ENCODE measurements around the gene KREMEN1. TPM values are rescaled to one million over a fixed set of nuclear protein-coding genes. Genes with fewer than 3 reads are reported as not detected.

The KREMEN1 gene
- total RNA-seq, 6 donors from 2014 or later, result 8.4 to 24.3 (median 15.9) TPM

GRCh38 chr22:29212743-29213142, 139.9 kb downstream of the KREMEN1 start:
- no peaks in the 10 kb centered on the region for H3K36me3 ChIP-seq
- WGBS, 2 donors, result 75 to 79% methylated on average over 11 of the region's 11 CpGs
- peaks cover 6 to 16% (median 11%) of the 10 kb centered on the region in 4 donors for H3K4me1 ChIP-seq
- H3K27me3 ChIP-seq, result no peaks in the 10 kb centered on the region
- H3K9me3 ChIP-seq, result no peaks in the 10 kb centered on the region
- no peak overlapping the region for H3K27ac ChIP-seq
- DNase-seq (no peak), ATAC-seq (ENCODE audit: low FRiP score in 2 of 2) (no peak)
- H3K4me3 ChIP-seq, result no peak overlapping the region
- TF ChIP-seq POLR2A (IDR thresholded peaks at IDR 0.05) (no peak), POLR2AphosphoS5 (IDR thresholded peaks at IDR 0.05) (no peak), CTCF (IDR thresholded peaks at IDR 0.05) (no peak), EP300 (IDR thresholded peaks at IDR 0.05) (no peak)

GRCh38 chr22:29213493-29213892, 140.7 kb downstream of the KREMEN1 start:
- Histone ChIP-seq H3K4me3 (no peak overlapping the region), H3K36me3 (no peaks in the 10 kb centered on the region), H3K4me1 (peaks cover 6 to 16% (median 9%) of the 10 kb centered on the region in 4 donors), H3K9me3 (no peaks in the 10 kb centered on the region), H3K27ac (no peak overlapping the region), H3K27me3 (no peaks in the 10 kb centered on the region)
- WGBS, 2 donors, result 91 to 92% methylated on average over 2 to 9 of the region's 9 CpGs
- DNase-seq (peak in 1 of 2 donors; percentile 31), ATAC-seq (ENCODE audit: low FRiP score in 2 of 2) (no peak)
- no peak for TF ChIP-seq POLR2A (IDR thresholded peaks at IDR 0.05)
- TF ChIP-seq POLR2AphosphoS5 (IDR thresholded peaks at IDR 0.05), result no peak
- no peak for TF ChIP-seq CTCF (IDR thresholded peaks at IDR 0.05)
- TF ChIP-seq EP300 (IDR thresholded peaks at IDR 0.05), result no peak

GRCh38 chr22:29214232-29214631, 141.4 kb downstream of the KREMEN1 start:
- no peak for TF ChIP-seq CTCF (IDR thresholded peaks at IDR 0.05)
- TF ChIP-seq POLR2A (IDR thresholded peaks at IDR 0.05), result no peak
- no peak for TF ChIP-seq POLR2AphosphoS5 (IDR thresholded peaks at IDR 0.05)
- TF ChIP-seq EP300 (IDR thresholded peaks at IDR 0.05), result no peak
- Histone ChIP-seq H3K27ac (no peak overlapping the region), H3K36me3 (no peaks in the 10 kb centered on the region), H3K4me3 (no peak overlapping the region), H3K9me3 (no peaks in the 10 kb centered on the region), H3K27me3 (no peaks in the 10 kb centered on the region), H3K4me1 (peaks cover 3 to 16% (median 7%) of the 10 kb centered on the region in 4 donors)
- ATAC-seq (ENCODE audit: low FRiP score in 2 of 2), result no peak
- 89 to 98% methylated on average over 6 of the region's 6 CpGs for WGBS, 2 donors
- peak in 1 of 2 donors; percentile 28 for DNase-seq

GRCh38 chr22:29215012-29215860, 142.4 kb downstream of the KREMEN1 start:
- WGBS, 2 donors, result 91 to 97% methylated on average over 12 to 14 of the region's 14 CpGs
- no peaks in the 10 kb centered on the region for H3K9me3 ChIP-seq
- no peaks in the 10 kb centered on the region for H3K27me3 ChIP-seq
- DNase-seq (peak in 1 of 2 donors; percentile 58), ATAC-seq (ENCODE audit: low FRiP score in 2 of 2) (no peak)
- no peak overlapping the region for H3K4me3 ChIP-seq
- peaks cover 0 to 12% (median 9%) of the 10 kb centered on the region in 4 donors for H3K4me1 ChIP-seq
- no peak overlapping the region for H3K27ac ChIP-seq
- no peak for TF ChIP-seq POLR2AphosphoS5 (IDR thresholded peaks at IDR 0.05)
- TF ChIP-seq CTCF (IDR thresholded peaks at IDR 0.05), result no peak
- TF ChIP-seq EP300 (IDR thresholded peaks at IDR 0.05), result no peak
- TF ChIP-seq POLR2A (IDR thresholded peaks at IDR 0.05), result no peak
- no peaks in the 10 kb centered on the region for H3K36me3 ChIP-seq

All from upper lobe of left lung (tissue), 6 donors.